ENCODE results near the gene SLC22A23. TPM values are rescaled to one million over a fixed set of nuclear protein-coding genes. Genes with fewer than 3 reads are reported as not detected.

The SLC22A23 gene
- total RNA-seq, 3 donors from 2014 or later, result 61.5 to 160 (median 74.7) TPM

- Histone ChIP-seq H3K4me1 (ENCODE audit: low read depth) (no peaks in the 10 kb centered on the region), H3K9me3 (no peaks in the 10 kb centered on the region), H3K4me3 (no peak overlapping the region), H3K36me3 (ENCODE audit: low read depth) (no peaks in the 10 kb centered on the region)
- ATAC-seq (no peak), DNase-seq (no peak)
- intact Hi-C loops (cut with DNase I, micrococcal nuclease), result no loop called here
- TF ChIP-seq CTCF (IDR thresholded peaks at IDR 0.05), result no peak
Observed at GRCh38 chr6:3237761-3238662, 218.8 kb downstream of the SLC22A23 start.

GRCh38 chr6:3236005-3236404 lies 220.8 kb downstream of the SLC22A23 start:
- ATAC-seq, result no peak
- H3K4me3 ChIP-seq, result no peak overlapping the region
- TF ChIP-seq CTCF (IDR thresholded peaks at IDR 0.05), result no peak

GRCh38 chr6:3235486-3235885 lies 221.4 kb downstream of the SLC22A23 start:
- DNase-seq, result no peak
- H3K9me3 ChIP-seq, result no peaks in the 10 kb centered on the region
- no peak for TF ChIP-seq CTCF (IDR thresholded peaks at IDR 0.05)
- no peak overlapping the region for H3K4me3 ChIP-seq
- peaks cover 12% of the 10 kb centered on the region for H3K4me1 ChIP-seq (ENCODE audit: low read depth)
- no peaks in the 10 kb centered on the region for H3K36me3 ChIP-seq (ENCODE audit: low read depth)
- intact Hi-C loops (cut with DNase I, micrococcal nuclease), result no loop called here
- no peak for ATAC-seq

More at GRCh38 chr6:3236005-3236404, 220.8 kb downstream of the SLC22A23 start:
- H3K9me3 ChIP-seq, result no peaks in the 10 kb centered on the region
- no peaks in the 10 kb centered on the region for H3K36me3 ChIP-seq (ENCODE audit: low read depth)
- intact Hi-C loops (cut with DNase I, micrococcal nuclease), result no loop called here
- peaks cover 12% of the 10 kb centered on the region for H3K4me1 ChIP-seq (ENCODE audit: low read depth)
- no peak for DNase-seq

- TF ChIP-seq CTCF (IDR thresholded peaks at IDR 0.05), result no peak
- Histone ChIP-seq H3K4me3 (no peak overlapping the region), H3K36me3 (ENCODE audit: low read depth) (no peaks in the 10 kb centered on the region), H3K4me1 (ENCODE audit: low read depth) (peaks cover 21% of the 10 kb centered on the region), H3K9me3 (no peaks in the 10 kb centered on the region)
- no peak for ATAC-seq
- intact Hi-C loops (cut with DNase I, micrococcal nuclease), result no loop called here
- no peak for DNase-seq
Observed at GRCh38 chr6:3233904-3234303, 222.9 kb downstream of the SLC22A23 start.

GRCh38 chr6:3233321-3233720 lies 223.5 kb downstream of the SLC22A23 start:
- intact Hi-C loops (cut with DNase I, micrococcal nuclease), result no loop called here
- no peak for ATAC-seq
- Histone ChIP-seq H3K4me1 (ENCODE audit: low read depth) (peaks cover 26% of the 10 kb centered on the region), H3K9me3 (no peaks in the 10 kb centered on the region), H3K36me3 (ENCODE audit: low read depth) (no peaks in the 10 kb centered on the region), H3K4me3 (no peak overlapping the region)
- DNase-seq, result no peak
- no peak for TF ChIP-seq CTCF (IDR thresholded peaks at IDR 0.05)

Data from mucosa of descending colon (tissue), 3 donors.